GM23338 (cell line): Measurements from ENCODE around the gene TPM1. TPM values are rescaled to one million over a fixed set of nuclear protein-coding genes. Genes with fewer than 3 reads are reported as not detected.

Experiments
- ATAC-seq: fragments of 200-7000 bp; cut with Tn5 transposase; 3 replicates; pipeline ENCODE4 v1.9.1; 2020
- DNase-seq: peaks from one replicate; pipeline ENCODE4 v3.0.0-alpha.2; 2015; ENCODE audit warnings: low spot score
- H2AFZ ChIP-seq: fragments of 200-600 bp; sonication (generic); 2 replicates; pipeline ENCODE4 v1.8.0; 2016; ENCODE audit warnings: antibody characterized with exemption, mild to moderate bottlenecking, moderate library complexity
- H3F3A ChIP-seq: fragments of 200-600 bp; sonication (generic); replicated peaks from 2 replicates; pipeline ENCODE4 v1.8.0; 2017; ENCODE audit warnings: antibody characterized with exemption, mixed run types, low read depth
- H3K27ac ChIP-seq: fragments of 200-600 bp; sonication (generic); 2 replicates; pipeline ENCODE4 v1.6.1; 2016; ENCODE audit warnings: low read depth
- H3K27me3 ChIP-seq: fragments of 200-600 bp; sonication (generic); 2 replicates; pipeline ENCODE4 v1.8.0; 2016; ENCODE audit warnings: mild to moderate bottlenecking, mixed run types, moderate library complexity; ENCODE audit not compliant: insufficient read depth
- H3K36me3 ChIP-seq: fragments of 200-600 bp; sonication (generic); 2 replicates; pipeline ENCODE4 v1.8.0; 2016; ENCODE audit warnings: mild to moderate bottlenecking; ENCODE audit not compliant: insufficient read depth
- H3K4me1 ChIP-seq: fragments of 200-600 bp; sonication (generic); 2 replicates; pipeline ENCODE4 v1.8.0; 2016; ENCODE audit warnings: mild to moderate bottlenecking, moderate library complexity; ENCODE audit not compliant: insufficient read depth
- H3K4me2 ChIP-seq: fragments of 200-600 bp; sonication (generic); 2 replicates; pipeline ENCODE4 v1.7.1; 2017; ENCODE audit warnings: mixed run types
- H3K4me3 ChIP-seq: fragments of 200-600 bp; sonication (generic); 2 replicates; pipeline ENCODE4 v1.6.1; 2016; ENCODE audit warnings: mixed run types
- H3K79me2 ChIP-seq: fragments of 200-600 bp; sonication (generic); replicated peaks from 2 replicates; pipeline ENCODE4 v1.8.0; 2017; ENCODE audit warnings: mild to moderate bottlenecking; ENCODE audit not compliant: insufficient read depth
- H3K9me2 ChIP-seq: fragments of 200-600 bp; sonication (generic); 2 replicates; pipeline ENCODE4 v1.8.0; 2017; ENCODE audit not compliant: insufficient read depth
- H4K20me1 ChIP-seq: fragments of 200-600 bp; sonication (generic); replicated peaks from 2 replicates; pipeline ENCODE4 v1.8.0; 2017; ENCODE audit warnings: mild to moderate bottlenecking; ENCODE audit not compliant: insufficient read depth
- H3K27ac Mint-ChIP-seq: 2 replicates; pipeline ENCODE4 v1.8.0; 2020; ENCODE audit warnings: inconsistent platforms, mild to moderate bottlenecking, moderate library complexity, mixed read lengths
- H3K27me3 Mint-ChIP-seq: 3 replicates; pipeline ENCODE4 v1.8.0; 2022; ENCODE audit warnings: low read depth, mild to moderate bottlenecking, moderate library complexity, mixed read lengths, inconsistent platforms; ENCODE audit not compliant: insufficient read depth, poor library complexity
- H3K36me3 Mint-ChIP-seq: 3 replicates; pipeline ENCODE4 v1.8.0; 2021; ENCODE audit warnings: low read depth, mild to moderate bottlenecking, inconsistent platforms, moderate library complexity, mixed read lengths
- H3K4me1 Mint-ChIP-seq: 3 replicates; pipeline ENCODE4 v1.8.0; 2020; ENCODE audit warnings: mild to moderate bottlenecking, inconsistent platforms, mixed read lengths
- H3K4me3 Mint-ChIP-seq: 3 replicates; pipeline ENCODE4 v1.8.0; 2021; ENCODE audit warnings: moderate library complexity, mild to moderate bottlenecking, inconsistent platforms, mixed read lengths
- H3K9me3 Mint-ChIP-seq: 3 replicates; pipeline ENCODE4 v1.8.0; 2020; ENCODE audit warnings: moderate library complexity, mild to moderate bottlenecking, inconsistent platforms, mixed read lengths
- CREB1 ChIP-seq: fragments of 250-450 bp; sonication (Bioruptor Pico); IDR thresholded peaks from 2 replicates; pipeline ENCODE4 v1.5.0; 2020; ENCODE audit warnings: low read depth, mild to moderate bottlenecking, moderate library complexity
- CTCF ChIP-seq, 2 experiments: fragments of 200-600 bp in 1 of 2; sonication (generic) in 1 of 2; conservative IDR thresholded peaks; 2 replicates each; pipeline versions ENCODE4 v1.5.1 to v1.6.1; 2016 to 2017; ENCODE audit warnings: antibody characterized with exemption in 2 of 2, low read depth in 2 of 2, mild to moderate bottlenecking in 2 of 2, moderate library complexity in 1 of 2
- ETS1 ChIP-seq: IDR thresholded peaks from 2 replicates; pipeline ENCODE4 v1.6.1; 2016; ENCODE audit warnings: antibody characterized with exemption
- JUNB ChIP-seq: IDR thresholded peaks from one replicate; pipeline ENCODE4 v1.6.1; 2016; ENCODE audit warnings: antibody characterized with exemption; ENCODE audit not compliant: unreplicated experiment
- NANOG ChIP-seq: IDR thresholded peaks from 2 replicates; pipeline ENCODE4 v1.6.1; 2016; ENCODE audit warnings: antibody characterized with exemption, borderline replicate concordance
- POLR2AphosphoS5 ChIP-seq: IDR thresholded peaks from 2 replicates; pipeline ENCODE4 v1.6.1; 2016; ENCODE audit warnings: antibody characterized with exemption, low read depth
- REST ChIP-seq: IDR thresholded peaks from one replicate; pipeline ENCODE4 v1.6.1; 2018; ENCODE audit warnings: antibody characterized with exemption; ENCODE audit not compliant: unreplicated experiment
- STAT1 ChIP-seq: IDR thresholded peaks from one replicate; pipeline ENCODE4 v1.6.1; 2016; ENCODE audit warnings: antibody characterized with exemption; ENCODE audit not compliant: unreplicated experiment
- ZNF462 ChIP-seq: fragments of 250-450 bp; sonication (Bioruptor Pico); IDR thresholded peaks from 2 replicates; pipeline ENCODE4 v1.5.0; 2020; ENCODE audit warnings: mild to moderate bottlenecking, moderate library complexity
- polyA plus RNA-seq: library from polyadenylated mRNA; unstranded; fragments of >200 nt; fragmentation: Nextera tagmentation; extraction: Ambion mirVana; gene quantifications from 2 replicates; pipeline ENCODE4 v1.2.1, GENCODE V29; 2016
- total RNA-seq: library from RNA; depleted of rRNA; stranded (reverse); fragments of >200 nt; shearing (Covaris generic); gene quantifications from 2 replicates; pipeline ENCODE4 v1.2.3, GENCODE V29; 2014

TPM1 gene
- total and polyA plus RNA-seq, 2 experiments from 2014 or later: 449 to 913 TPM

GRCh38 chr15:63039811-63040210 is 2.7 kb upstream of the TPM1 start:
- H3K27ac Mint-ChIP-seq: no peak overlapping the region
- H3K36me3 ChIP-seq: peaks cover 5% of the 10 kb centered on the region; the same call in 1 of the 2 replicates
- no peak overlapping the region for H3K4me3 ChIP-seq
- H3F3A ChIP-seq: peaks cover 8% of the 10 kb centered on the region
- H3K27me3 Mint-ChIP-seq: peaks cover 26% of the 10 kb centered on the region
- H2AFZ ChIP-seq: no peak overlapping the region
- H3K27ac ChIP-seq: no peak overlapping the region
- H3K27me3 ChIP-seq: 0 out of 2 replicates have a peak, but pooled peaks cover 6% of the 10 kb centered on the region
- no peak for DNase-seq
- H3K4me1 ChIP-seq: peaks cover 29% of the 10 kb centered on the region
- TF ChIP-seq STAT1: no peak
- TF ChIP-seq CTCF (conservative IDR thresholded peaks at IDR 0.05; ENCODE audit: low read depth in 2 of 2): no peak
- TF ChIP-seq CREB1: no peak
- no peak for TF ChIP-seq POLR2AphosphoS5
- TF ChIP-seq ETS1: no peak
- TF ChIP-seq JUNB: no peak
- TF ChIP-seq ZNF462: no peak
- TF ChIP-seq REST: no peak
- no peak for TF ChIP-seq NANOG
- peaks cover 38% of the 10 kb centered on the region for H3K4me1 Mint-ChIP-seq
- ATAC-seq: no peak
- peaks cover 19% of the 10 kb centered on the region for H3K79me2 ChIP-seq
- no peaks in the 10 kb centered on the region for H3K9me2 ChIP-seq
- no peaks in the 10 kb centered on the region; the same call in 2 of the 3 replicates for H3K9me3 Mint-ChIP-seq
- H3K36me3 Mint-ChIP-seq: peaks cover 18% of the 10 kb centered on the region
- no peak overlapping the region for H3K4me2 ChIP-seq
- peaks cover 6% of the 10 kb centered on the region; the same call in 1 of the 2 replicates for H4K20me1 ChIP-seq
- no peak overlapping the region for H3K4me3 Mint-ChIP-seq
